GM12892 (cell line): ENCODE data around the gene BICRA.
"Not testable (repeated sequence)": the region's sequence is repeated elsewhere in the genome, so short reads cannot be mapped to it uniquely, and the experiment has no call there.

Source experiments
- DNase-seq: peaks from one replicate; pipeline ENCODE4 v3.0.0; 2011; ENCODE audit not compliant: insufficient read length
- FAIRE-seq: peaks from 2 replicates; lab custom pipeline; 2011; peaks lifted over from hg19 to GRCh38; lab: Jason Lieb, UNC
- POLR2A ChIP-seq: IDR thresholded peaks from 2 replicates; pipeline ENCODE4 v1.6.1; 2011; ENCODE audit warnings: low read depth, low read length, control low read depth
- POLR2AphosphoS5 ChIP-seq: IDR thresholded peaks from 2 replicates; pipeline ENCODE4 v1.6.1; 2011; ENCODE audit warnings: low read depth, low read length, control low read depth
- TAF1 ChIP-seq: IDR thresholded peaks from 2 replicates; pipeline ENCODE4 v1.6.1; 2011; ENCODE audit warnings: low read depth, mild to moderate bottlenecking, control low read depth, low read length, borderline replicate concordance

Gene BICRA

DNA sequence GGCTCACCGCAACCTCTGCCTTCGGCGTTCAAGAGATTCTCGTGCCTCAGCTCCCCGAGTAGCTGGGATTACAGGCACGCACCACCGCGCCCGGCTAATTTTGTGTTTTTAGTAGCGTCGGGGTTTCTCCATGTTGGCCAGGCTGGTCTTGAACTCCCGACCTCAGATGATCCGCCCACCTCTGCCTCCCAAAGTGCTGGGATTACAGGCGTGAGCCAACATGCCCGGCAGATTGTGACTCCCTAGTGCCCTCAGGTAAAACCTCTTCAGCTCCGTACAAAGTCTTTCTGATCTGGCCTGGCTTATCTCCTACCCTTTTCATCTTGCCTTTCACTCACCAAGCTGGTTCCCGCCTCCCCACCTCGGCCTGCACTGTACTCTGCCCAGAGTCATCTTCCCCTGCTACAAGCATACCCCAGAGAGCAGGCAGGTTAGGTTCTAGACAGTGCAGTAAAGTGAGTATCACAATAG lies 15.0 kb downstream of the BICRA start:
- TF ChIP-seq TAF1: no peak
- TF ChIP-seq POLR2A: no peak
- no peak for TF ChIP-seq POLR2AphosphoS5
- no peak for DNase-seq

DNA sequence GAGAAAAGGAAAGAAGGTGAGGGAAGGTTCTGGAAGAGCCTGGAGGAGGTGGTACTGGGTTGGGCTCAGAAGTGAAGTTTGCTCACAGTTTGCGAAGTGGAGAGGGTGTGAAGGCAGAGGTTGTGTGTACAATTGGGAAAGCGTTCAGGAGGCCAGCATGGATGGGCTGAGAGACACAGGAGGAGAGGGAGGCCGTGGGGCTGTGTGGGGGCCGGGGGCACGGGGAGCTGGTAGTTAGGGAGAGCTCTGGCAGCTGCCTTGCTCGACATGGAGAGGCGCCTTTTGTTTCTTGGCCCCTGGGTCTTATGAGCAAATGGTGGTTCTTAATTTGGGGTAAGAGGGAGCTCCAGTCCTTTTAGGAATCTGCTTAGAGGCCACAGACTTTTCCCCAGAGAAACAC lies 16.7 kb downstream of the BICRA start:
- no peak for DNase-seq
- FAIRE-seq: no peak
- TF ChIP-seq TAF1: no peak
- TF ChIP-seq POLR2AphosphoS5: no peak
- no peak for TF ChIP-seq POLR2A

More for the DNA sequence above, 15.0 kb downstream of the BICRA start:
- no peak for FAIRE-seq

DNA sequence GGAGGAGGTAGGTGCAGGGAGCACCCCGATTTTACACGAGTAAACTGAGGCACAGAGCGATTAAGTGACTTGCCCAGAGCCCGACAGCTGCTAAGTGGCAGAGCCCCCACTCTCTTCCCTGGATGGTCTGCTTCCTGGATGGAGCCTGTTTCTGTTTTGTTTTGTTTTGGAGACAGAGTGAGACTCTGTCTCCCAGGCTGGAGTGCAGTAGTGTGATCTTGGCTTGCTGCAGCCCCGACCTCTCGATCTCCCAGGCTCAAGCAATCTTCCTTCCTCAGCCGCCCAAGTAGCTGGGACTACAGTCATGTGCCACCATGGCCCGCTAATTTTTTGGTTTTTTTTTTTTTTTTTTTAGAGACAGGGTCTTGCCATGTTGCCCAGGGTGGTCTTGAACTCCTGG lies 17.3 kb downstream of the BICRA start:
- FAIRE-seq (no peak), DNase-seq (no peak)
- no peak for TF ChIP-seq TAF1
- no peak for TF ChIP-seq POLR2AphosphoS5
- TF ChIP-seq POLR2A: no peak

DNA sequence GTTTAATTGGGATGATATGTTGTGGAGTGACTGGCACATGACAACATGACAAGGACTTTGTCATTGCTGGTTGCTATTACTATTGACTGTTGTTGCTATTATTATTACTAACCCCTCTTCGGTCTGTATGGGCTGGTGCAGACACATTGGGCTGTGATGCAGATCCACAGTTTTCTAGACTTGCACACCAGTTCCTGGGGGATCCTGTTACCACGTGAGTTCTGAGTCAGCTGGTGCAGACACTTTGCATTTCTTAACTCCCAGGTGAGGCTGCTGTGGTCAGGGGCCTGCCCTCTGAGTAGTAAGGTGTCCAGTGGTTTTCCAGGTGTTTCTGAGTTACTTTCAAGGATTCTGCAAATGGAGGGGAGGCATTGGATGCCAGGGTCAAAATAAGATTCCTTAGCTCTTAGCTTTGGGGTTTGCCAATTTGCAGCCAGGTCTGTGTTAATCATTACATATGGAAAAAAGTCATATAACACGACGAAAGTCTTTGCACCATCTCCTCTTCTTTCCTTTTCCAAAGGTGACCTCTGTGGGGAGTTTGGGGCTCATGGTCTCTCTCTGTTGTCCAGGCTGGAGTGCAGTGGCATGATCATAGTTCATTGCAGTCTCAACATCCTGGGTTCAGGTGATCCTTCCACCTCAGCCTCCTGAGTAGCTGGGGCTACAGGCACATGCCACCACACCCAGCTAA lies 19.3 kb downstream of the BICRA start:
- TF ChIP-seq POLR2AphosphoS5 (no peak), TAF1 (no peak), POLR2A (no peak)
- FAIRE-seq: no peak
- DNase-seq: no peak

DNA sequence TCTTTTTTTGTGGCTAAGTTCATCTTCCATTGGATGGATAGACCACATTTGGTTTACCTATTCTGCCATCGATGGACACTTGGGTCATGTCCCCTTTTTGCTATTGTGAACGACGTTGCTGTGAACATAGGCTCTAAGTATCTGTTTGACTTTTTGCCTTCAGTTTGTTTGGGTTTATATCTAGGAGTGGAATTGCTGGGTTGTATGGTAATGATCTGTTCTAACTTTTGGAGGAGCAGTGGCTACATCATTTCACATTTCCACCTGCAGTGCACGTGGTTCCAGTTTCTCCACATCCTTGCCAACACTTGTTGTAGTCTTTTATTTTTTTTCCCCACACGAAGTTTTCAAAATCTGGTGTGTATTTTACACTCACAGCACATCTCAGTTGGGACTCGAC lies 21.7 kb downstream of the BICRA start:
- TF ChIP-seq TAF1 (no peak), POLR2AphosphoS5 (no peak), POLR2A (no peak)
- DNase-seq (no peak), FAIRE-seq (no peak)

DNA sequence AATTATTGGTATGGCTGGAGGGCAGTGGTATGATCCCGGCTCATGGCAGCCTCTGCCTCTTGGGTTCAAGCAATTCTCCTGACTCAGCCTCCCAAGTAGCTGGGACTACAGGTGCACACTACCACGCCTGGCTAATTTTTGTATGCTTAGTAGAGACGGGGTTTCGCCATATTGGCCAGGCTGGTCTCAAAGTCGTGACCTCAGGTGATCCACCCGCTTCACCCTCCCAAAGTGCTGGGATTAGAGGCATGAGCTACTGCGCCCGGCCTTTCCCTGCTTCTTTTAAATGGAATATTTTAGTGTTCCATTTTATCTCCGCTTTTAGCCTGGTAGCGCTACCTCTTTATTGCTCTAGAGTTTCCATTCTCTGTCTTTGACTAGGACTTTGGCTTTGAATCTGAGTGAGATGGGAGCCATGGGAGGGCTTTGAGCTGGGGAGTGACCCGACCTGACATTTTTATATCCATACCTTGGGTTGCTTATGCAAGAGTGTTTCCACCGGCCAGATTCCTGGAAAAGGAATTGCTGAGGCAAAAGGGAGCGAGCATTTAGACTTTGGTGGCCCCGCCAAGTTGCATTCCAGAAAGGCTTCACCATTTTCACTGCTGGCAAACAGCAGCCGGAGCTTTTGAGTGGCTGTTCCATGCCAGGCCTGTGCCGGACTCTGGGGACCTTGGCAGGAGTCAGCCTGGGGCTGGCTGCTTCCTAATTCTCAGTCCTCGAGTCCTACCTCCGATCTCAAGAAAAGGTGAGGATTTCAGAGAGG lies 22.9 kb downstream of the BICRA start:
- FAIRE-seq (no peak), DNase-seq (no peak)
- TF ChIP-seq POLR2AphosphoS5 (no peak), TAF1 (no peak), POLR2A (no peak)

DNA sequence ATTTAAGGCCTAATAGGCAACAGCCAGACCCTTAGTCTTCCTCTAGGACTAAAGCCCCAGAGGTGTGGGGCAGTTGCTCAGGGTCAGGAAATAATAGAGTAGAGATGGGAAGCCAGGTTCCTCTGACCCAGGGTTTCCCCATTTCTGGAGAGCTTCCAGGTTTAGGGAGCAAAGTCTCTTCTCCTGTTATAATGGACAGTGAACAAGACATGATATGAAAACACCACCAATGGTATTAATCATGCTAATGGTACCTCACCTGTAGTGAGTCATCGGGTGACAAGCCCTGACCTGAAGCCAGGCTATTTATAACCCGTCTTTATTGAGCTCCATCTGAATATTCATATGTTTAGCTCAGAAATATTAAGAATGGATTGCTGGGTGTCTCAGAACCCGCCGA lies 24.6 kb downstream of the BICRA start:
- TF ChIP-seq POLR2AphosphoS5: no peak
- TF ChIP-seq TAF1: no peak
- no peak for TF ChIP-seq POLR2A
- FAIRE-seq (no peak), DNase-seq (no peak)

DNA sequence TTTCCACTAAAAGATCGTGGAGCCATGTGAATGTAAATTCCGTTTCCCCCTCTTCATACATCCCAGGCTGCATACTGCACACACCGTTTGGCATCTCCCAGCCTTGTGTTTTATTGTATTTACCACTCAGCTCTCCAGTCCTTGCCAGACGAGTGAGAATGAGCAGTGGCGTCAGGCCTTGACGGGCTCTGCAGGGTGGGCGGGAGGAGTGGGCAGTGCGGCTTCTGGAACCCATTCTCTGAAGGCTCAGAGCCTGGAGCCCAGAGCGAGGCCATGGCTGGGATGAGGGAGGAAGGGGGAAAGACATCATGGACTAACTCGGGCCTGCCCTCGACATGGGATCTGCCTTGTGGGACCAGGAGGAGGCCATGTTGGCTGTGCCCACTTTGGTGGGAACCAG lies 25.1 kb downstream of the BICRA start:
- FAIRE-seq (no peak), DNase-seq (no peak)
- TF ChIP-seq POLR2A (no peak), POLR2AphosphoS5 (no peak), TAF1 (no peak)

DNA sequence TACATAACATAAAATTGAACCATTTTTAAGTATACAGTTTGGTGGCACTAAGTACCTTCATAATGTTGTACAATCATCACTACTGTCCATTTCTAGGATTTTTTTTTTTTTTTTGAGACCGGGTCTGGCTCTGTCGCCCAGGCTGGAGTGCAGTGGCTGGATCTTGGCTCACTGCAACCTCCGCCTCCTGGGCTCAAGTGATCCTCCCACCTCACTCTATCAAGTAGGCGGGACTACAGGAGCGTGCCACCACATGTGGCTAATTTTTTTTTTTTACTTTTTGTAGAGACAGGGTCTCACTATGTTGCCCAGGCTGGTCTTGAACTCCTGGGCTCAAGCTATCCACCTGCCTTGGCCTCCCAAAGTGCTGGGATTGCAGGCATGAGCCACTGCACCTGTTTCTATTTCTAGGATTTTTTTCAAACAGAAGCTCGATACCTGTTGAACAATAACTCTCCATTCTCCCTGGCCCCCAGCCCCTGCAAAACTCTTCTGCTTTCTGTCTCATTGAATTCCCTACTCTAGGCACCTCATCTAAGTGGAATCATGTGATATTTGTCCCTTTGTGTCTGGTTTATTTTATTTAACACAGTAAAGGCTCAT lies 26.3 kb downstream of the BICRA start:
- DNase-seq, FAIRE-seq: not testable (repeated sequence)

DNA sequence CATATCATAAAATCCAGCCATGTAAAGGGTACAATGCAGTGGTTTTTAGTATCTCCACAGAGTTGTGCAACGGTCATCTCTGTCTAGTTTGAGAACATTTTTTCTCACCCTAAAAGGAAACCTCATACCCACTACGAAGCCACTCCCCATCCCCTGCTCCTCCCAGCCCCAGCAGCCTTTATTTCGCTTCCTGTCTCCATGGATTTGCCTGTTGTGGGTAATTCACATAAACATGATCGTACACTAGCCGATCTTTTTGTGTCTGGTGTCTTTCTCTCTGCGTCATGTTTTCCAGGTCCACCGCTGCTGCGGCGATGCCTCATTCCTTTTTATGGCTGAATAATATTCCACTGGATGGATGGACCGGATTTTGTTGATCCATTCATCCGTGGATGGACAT lies 28.6 kb downstream of the BICRA start:
- TF ChIP-seq POLR2AphosphoS5 (no peak), TAF1 (no peak), POLR2A (no peak)
- FAIRE-seq (no peak), DNase-seq (no peak)

DNA sequence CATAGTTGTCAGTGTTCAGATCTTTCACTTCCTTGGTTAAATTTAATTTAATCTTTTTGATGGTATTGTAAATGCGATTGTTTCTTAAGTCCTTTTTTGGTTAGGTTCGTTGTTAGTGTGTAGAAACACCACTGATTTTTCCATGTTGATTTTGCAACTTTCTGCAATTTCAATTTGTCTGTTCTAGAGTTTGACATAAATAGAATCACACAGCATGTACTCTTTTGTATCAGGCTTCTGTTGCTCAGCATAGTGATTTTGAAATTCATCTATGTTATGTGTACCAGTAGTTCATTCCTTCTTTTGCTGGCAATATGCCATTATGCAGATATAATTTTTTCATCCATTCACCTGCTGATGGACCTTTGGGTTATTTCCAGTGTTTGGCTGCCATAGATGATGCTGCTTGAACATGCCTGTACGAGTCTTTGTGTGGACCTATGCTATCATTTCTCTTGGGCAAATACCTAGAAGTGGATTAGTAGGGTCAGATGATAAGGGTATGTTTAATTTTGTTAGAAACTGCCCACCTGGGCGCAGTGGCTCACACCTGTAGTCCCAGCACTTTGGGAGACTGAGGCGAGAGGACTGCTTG lies 33.1 kb downstream of the BICRA start:
- TF ChIP-seq POLR2AphosphoS5 (no peak), TAF1 (no peak), POLR2A (no peak)
- FAIRE-seq (no peak), DNase-seq (no peak)
